OCI-M2 (cell line): ENCODE measurements around the gene UNC50.

Source experiments
- DNase-seq: peaks from one replicate; lab custom pipeline; 2025; ENCODE audit not compliant: unreplicated experiment; lab: John Stamatoyannopoulos, UW

Gene UNC50

GRCh38 chr2:98663511-98664090, 55.2 kb downstream of the UNC50 start:
- DNase-seq = no peak

GRCh38 chr2:98664323-98664722, 55.9 kb downstream of the UNC50 start:
- DNase-seq = no peak

GRCh38 chr2:98665677-98666076, 57.3 kb downstream of the UNC50 start:
- no peak for DNase-seq
